ENCODE measurements around the gene ROBO4. TPM values are rescaled to one million over a fixed set of nuclear protein-coding genes. Genes with fewer than 3 reads are reported as not detected.
A peak's percentile ranks its signal among the peaks of the same experiment; 100 is the strongest.

The ROBO4 gene
- total RNA-seq, 1 donor from 2014 or later, result 6.3 TPM

DNA sequence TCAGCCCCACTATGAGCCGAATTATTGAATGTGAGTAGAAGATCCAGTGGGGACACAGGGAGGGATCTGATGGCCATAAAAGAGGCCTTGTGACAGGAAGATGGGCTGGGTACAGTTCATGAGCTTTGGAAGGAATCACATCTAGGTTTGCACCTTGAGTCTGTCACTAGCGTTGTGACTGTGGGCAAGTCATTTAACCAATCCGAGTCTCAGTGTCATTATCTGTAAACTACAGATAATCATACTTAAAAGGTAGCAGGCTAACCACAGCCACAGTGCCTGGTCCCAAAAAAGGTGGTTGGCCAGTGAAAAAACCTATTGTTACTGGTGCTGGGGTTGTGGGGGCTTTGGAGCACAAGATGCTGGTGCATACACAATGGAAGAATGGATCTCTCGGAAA lies 25.2 kb upstream of the ROBO4 start:
- Histone ChIP-seq H3K27me3 (ENCODE audit: control insufficient read depth, insufficient read depth, low read length) (no peaks in the 10 kb centered on the region), H3K36me3 (ENCODE audit: control insufficient read depth, insufficient read depth, low read length) (no peaks in the 10 kb centered on the region), H3K4me3 (ENCODE audit: low read depth, low read length) (no peak overlapping the region)
- TF ChIP-seq, protein P1, sequence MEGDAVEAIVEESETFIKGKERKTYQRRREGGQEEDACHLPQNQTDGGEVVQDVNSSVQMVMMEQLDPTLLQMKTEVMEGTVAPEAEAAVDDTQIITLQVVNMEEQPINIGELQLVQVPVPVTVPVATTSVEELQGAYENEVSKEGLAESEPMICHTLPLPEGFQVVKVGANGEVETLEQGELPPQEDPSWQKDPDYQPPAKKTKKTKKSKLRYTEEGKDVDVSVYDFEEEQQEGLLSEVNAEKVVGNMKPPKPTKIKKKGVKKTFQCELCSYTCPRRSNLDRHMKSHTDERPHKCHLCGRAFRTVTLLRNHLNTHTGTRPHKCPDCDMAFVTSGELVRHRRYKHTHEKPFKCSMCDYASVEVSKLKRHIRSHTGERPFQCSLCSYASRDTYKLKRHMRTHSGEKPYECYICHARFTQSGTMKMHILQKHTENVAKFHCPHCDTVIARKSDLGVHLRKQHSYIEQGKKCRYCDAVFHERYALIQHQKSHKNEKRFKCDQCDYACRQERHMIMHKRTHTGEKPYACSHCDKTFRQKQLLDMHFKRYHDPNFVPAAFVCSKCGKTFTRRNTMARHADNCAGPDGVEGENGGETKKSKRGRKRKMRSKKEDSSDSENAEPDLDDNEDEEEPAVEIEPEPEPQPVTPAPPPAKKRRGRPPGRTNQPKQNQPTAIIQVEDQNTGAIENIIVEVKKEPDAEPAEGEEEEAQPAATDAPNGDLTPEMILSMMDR (IDR thresholded peaks at IDR 0.05; ENCODE audit: insufficient read depth, low read length, poor library complexity, severe bottlenecking), result no peak
- no peak for DNase-seq (ENCODE audit: low read depth)

- TF ChIP-seq, protein P1 (IDR thresholded peaks at IDR 0.05; ENCODE audit: insufficient read depth, low read length, poor library complexity, severe bottlenecking), result no peak
- Histone ChIP-seq H3K36me3 (ENCODE audit: control insufficient read depth, insufficient read depth, low read length) (no peaks in the 10 kb centered on the region), H3K4me3 (ENCODE audit: low read depth, low read length) (peak overlapping the region; percentile 43), H3K27me3 (ENCODE audit: control insufficient read depth, insufficient read depth, low read length) (no peaks in the 10 kb centered on the region)
- no peak for DNase-seq (ENCODE audit: low read depth)
Observed at GRCh38 chr11:124920870-124921609, 23.4 kb upstream of the ROBO4 start.

- TF ChIP-seq, protein P1 (IDR thresholded peaks at IDR 0.05; ENCODE audit: insufficient read depth, low read length, poor library complexity, severe bottlenecking), result no peak
- no peaks in the 10 kb centered on the region for H3K27me3 ChIP-seq (ENCODE audit: control insufficient read depth, insufficient read depth, low read length)
- no peak overlapping the region for H3K4me3 ChIP-seq (ENCODE audit: low read depth, low read length)
- no peak for DNase-seq (ENCODE audit: low read depth)
- no peaks in the 10 kb centered on the region for H3K36me3 ChIP-seq (ENCODE audit: control insufficient read depth, insufficient read depth, low read length)
Observed at GRCh38 chr11:124920356-124920755, 22.7 kb upstream of the ROBO4 start.

- H3K36me3 ChIP-seq (ENCODE audit: control insufficient read depth, insufficient read depth, low read length), result no peaks in the 10 kb centered on the region
- DNase-seq (ENCODE audit: low read depth), result no peak
- no peaks in the 10 kb centered on the region for H3K27me3 ChIP-seq (ENCODE audit: control insufficient read depth, insufficient read depth, low read length)
- TF ChIP-seq, protein P1 (IDR thresholded peaks at IDR 0.05; ENCODE audit: insufficient read depth, low read length, poor library complexity, severe bottlenecking), result no peak
- no peak overlapping the region for H3K4me3 ChIP-seq (ENCODE audit: low read depth, low read length)
Observed at GRCh38 chr11:124919898-124920297, 22.2 kb upstream of the ROBO4 start.

- H3K36me3 ChIP-seq (ENCODE audit: control insufficient read depth, insufficient read depth, low read length), result no peaks in the 10 kb centered on the region
- DNase-seq (ENCODE audit: low read depth), result no peak
- TF ChIP-seq, protein P1 (IDR thresholded peaks at IDR 0.05; ENCODE audit: insufficient read depth, low read length, poor library complexity, severe bottlenecking), result no peak
- H3K27me3 ChIP-seq (ENCODE audit: control insufficient read depth, insufficient read depth, low read length), result no peaks in the 10 kb centered on the region
- H3K4me3 ChIP-seq (ENCODE audit: low read depth, low read length), result no peak within 1 kb of the TSS
Observed at GRCh38 chr11:124918950-124919349, 21.3 kb upstream of the ROBO4 start, which contains the start of gene HEPN1. Gene HEPN1 (plus strand): TSS chr11:124919250.
